Common myeloid progenitor, CD34-positive (primary cell): ENCODE data around the gene MYO18B.

Experiments used
- CTCF ChIA-PET: fragments of 350-600 bp; sonication (Branson Sonifier 250); formaldehyde crosslinking; loops from one replicate; lab custom pipeline; 2021; ENCODE audit warnings: antibody characterized with exemption; lab: Charles Lee
- POLR2A ChIA-PET: fragments of 350-600 bp; sonication (Branson Sonifier 250); formaldehyde crosslinking; loops from one replicate; lab custom pipeline; 2021; ENCODE audit warnings: antibody characterized with exemption; lab: Charles Lee
- DNase-seq, 3 donors: peaks; one replicate each; pipeline versions ENCODE4 v3.0.0 to v3.0.0-alpha.2; 2013
- H3K27ac ChIP-seq, 2 experiments: 1 replicate in 1 of 2; 2 replicates in 1 of 2; pipeline ENCODE4 v1.7.0; 2013; ENCODE audit warnings: inconsistent platforms in 2 of 2, low read length in 2 of 2, mild to moderate bottlenecking in 2 of 2, low read depth in 1 of 2, moderate library complexity in 1 of 2; ENCODE audit not compliant: severe bottlenecking in 2 of 2, insufficient read depth in 1 of 2, poor library complexity in 1 of 2
- H3K27me3 ChIP-seq, 5 experiments: replicated peaks in 2 of 5; 1 replicate in 3 of 5; 2 replicates in 2 of 5; pipeline versions ENCODE4 v1.6.1 to v1.7.0; 2013; ENCODE audit warnings: low read length in 4 of 5, mild to moderate bottlenecking in 2 of 5, moderate library complexity in 2 of 5, inconsistent platforms in 1 of 5; ENCODE audit not compliant: insufficient read depth in 5 of 5, control insufficient read depth in 4 of 5
- H3K36me3 ChIP-seq, 4 experiments: 1 replicate in 2 of 4; 2 replicates in 2 of 4; pipeline versions ENCODE4 v1.6.1 to v1.7.0; 2013; ENCODE audit warnings: low read length in 3 of 4, control low read depth in 1 of 4, mild to moderate bottlenecking in 1 of 4; ENCODE audit not compliant: control insufficient read depth in 4 of 4, insufficient read depth in 4 of 4
- H3K4me1 ChIP-seq, 4 experiments: 1 replicate in 3 of 4; 2 replicates in 1 of 4; pipeline versions ENCODE4 v1.6.1 to v1.7.1; 2013; ENCODE audit warnings: low read length in 3 of 4, mild to moderate bottlenecking in 3 of 4, control low read depth in 1 of 4, inconsistent platforms in 1 of 4, moderate library complexity in 1 of 4; ENCODE audit not compliant: control insufficient read depth in 4 of 4, insufficient read depth in 4 of 4; ENCODE audit errors: control extremely low read depth in 1 of 4
- H3K4me3 ChIP-seq, 7 experiments: 1 replicate in 4 of 7; 2 replicates in 3 of 7; pipeline versions ENCODE4 v1.5.1 to v1.7.0; 2013; ENCODE audit warnings: mild to moderate bottlenecking in 7 of 7, low read length in 6 of 7, moderate library complexity in 6 of 7, inconsistent platforms in 2 of 7, low read depth in 2 of 7, control low read depth in 1 of 7; ENCODE audit not compliant: insufficient read depth in 4 of 7, control insufficient read depth in 1 of 7; ENCODE audit errors: extremely low read depth in 1 of 7
- H3K9me3 ChIP-seq, 5 experiments: 1 replicate in 4 of 5; 2 replicates in 1 of 5; pipeline versions ENCODE4 v1.6.1 to v1.7.1; 2013; ENCODE audit warnings: low read length in 4 of 5, mild to moderate bottlenecking in 2 of 5, inconsistent platforms in 1 of 5, low read depth in 1 of 5, moderate library complexity in 1 of 5; ENCODE audit not compliant: control insufficient read depth in 4 of 5, insufficient read depth in 2 of 5; ENCODE audit errors: control extremely low read depth in 1 of 5
- WGBS: methylation state at CpG from one replicate; pipeline ENCODE4 v1.1.5; 2013; ENCODE audit not compliant: insufficient coverage; 5-methylcytosine and 5-hydroxymethylcytosine counted together

Gene MYO18B

GRCh38 chr22:25762147-25762546, 20.2 kb downstream of the MYO18B start:
- WGBS: 96% methylated on average over 5 of the region's 5 CpGs
- POLR2A ChIA-PET: no interaction called here
- peak; percentile 5 to 27 (median 9) for DNase-seq
- peaks cover 0 to 14% (median 7%) of the 10 kb centered on the region in 5 experiments for H3K9me3 ChIP-seq
- H3K27ac ChIP-seq: no peak overlapping the region
- no peak overlapping the region for H3K4me3 ChIP-seq
- no peaks in the 10 kb centered on the region for H3K27me3 ChIP-seq
- peaks cover 0 to 13% (median 7%) of the 10 kb centered on the region in 4 experiments for H3K4me1 ChIP-seq
- H3K36me3 ChIP-seq: no peaks in the 10 kb centered on the region
- CTCF ChIA-PET: interaction anchor here (1.2 kb wide), 1 partner anchor 11 kb away, joined by 7 read pairs; no protein-coding TSS in a partner anchor

- no peak overlapping the region for H3K4me3 ChIP-seq
- H3K27ac ChIP-seq: no peak overlapping the region
- no peaks in the 10 kb centered on the region for H3K27me3 ChIP-seq
- no peaks in the 10 kb centered on the region for H3K36me3 ChIP-seq
- peaks cover 0 to 16% (median 7%) of the 10 kb centered on the region in 5 experiments for H3K9me3 ChIP-seq
- ChIA-PET CTCF (no interaction called here), POLR2A (no interaction called here)
- WGBS: 88% methylated on average over 6 of the region's 7 CpGs
- no peak for DNase-seq
- H3K4me1 ChIP-seq: peaks cover 0 to 13% (median 7%) of the 10 kb centered on the region in 4 experiments
Observed at GRCh38 chr22:25763239-25763777, 21.3 kb downstream of the MYO18B start.

DNA sequence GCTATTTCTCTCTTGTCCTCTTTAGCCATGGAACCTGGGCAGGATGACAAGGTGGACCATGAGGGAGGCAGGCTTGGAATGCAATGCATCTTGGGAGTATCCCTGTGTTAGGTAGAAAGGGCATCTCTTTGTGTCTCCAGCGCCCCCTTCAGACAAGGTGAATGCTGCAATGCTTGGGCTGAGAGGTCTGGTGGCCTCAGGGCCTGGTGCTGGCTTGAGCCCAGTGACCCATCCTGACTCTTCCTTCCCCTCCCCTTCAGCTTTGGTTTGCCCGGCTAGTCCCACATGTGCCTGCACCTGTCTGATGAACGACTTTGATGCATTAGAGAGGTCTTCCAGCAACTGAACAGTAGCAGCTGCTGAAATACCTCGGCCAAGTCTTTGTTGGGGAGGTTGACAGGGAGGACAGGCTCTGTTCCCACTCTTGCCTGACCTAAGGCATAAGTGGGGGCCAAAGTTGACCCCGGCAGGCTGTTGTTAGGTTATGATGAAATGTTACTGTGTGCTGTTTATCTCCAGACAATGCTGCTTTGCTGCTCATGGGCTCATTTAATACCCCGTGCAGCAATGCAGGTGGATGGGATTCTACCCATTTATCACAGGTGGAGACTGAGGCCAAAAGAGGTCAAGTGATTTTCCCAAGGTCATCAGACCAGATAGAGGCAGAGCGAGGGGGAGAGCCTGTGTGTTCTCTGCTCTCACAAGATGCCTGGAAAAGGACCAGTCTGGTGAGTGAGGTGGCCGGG, 22.5 kb downstream of the MYO18B start:
- ChIA-PET CTCF (no interaction called here), POLR2A (no interaction called here)

DNA sequence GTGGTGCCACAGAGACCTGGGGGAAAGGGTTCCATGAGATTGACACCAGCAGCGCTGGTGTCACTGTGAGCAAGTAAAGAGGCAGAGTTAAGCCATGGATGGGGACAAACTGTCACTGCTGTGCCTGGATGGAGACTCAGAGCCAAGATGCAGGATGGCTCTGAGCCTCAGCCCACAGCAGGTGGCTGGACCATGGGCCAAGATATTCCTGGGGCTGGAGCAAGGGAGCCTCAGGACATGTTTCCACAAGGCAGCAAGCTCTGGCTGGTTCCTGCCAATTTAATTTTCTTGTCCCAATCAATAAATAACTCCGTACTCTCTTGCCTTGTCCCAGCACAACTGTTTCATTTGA, 23.0 kb downstream of the MYO18B start:
- CTCF ChIA-PET: no interaction called here

More for the DNA sequence above, 22.5 kb downstream of the MYO18B start:
- peaks cover 0 to 13% (median 7%) of the 10 kb centered on the region in 4 experiments for H3K4me1 ChIP-seq
- peaks cover 0 to 16% (median 7%) of the 10 kb centered on the region in 5 experiments for H3K9me3 ChIP-seq
- no peaks in the 10 kb centered on the region for H3K27me3 ChIP-seq
- no peaks in the 10 kb centered on the region for H3K36me3 ChIP-seq
- no peak overlapping the region for H3K4me3 ChIP-seq
- DNase-seq: no peak
- H3K27ac ChIP-seq: no peak overlapping the region
- WGBS: 86% methylated on average over 6 of the region's 8 CpGs

GRCh38 chr22:25765801-25766200, 23.8 kb downstream of the MYO18B start:
- 95% methylated on average over 4 of the region's 4 CpGs for WGBS
- POLR2A ChIA-PET: no interaction called here

More for the DNA sequence above, 23.0 kb downstream of the MYO18B start:
- Histone ChIP-seq H3K4me3 (no peak overlapping the region), H3K27me3 (no peaks in the 10 kb centered on the region), H3K27ac (no peak overlapping the region), H3K4me1 (peaks cover 0 to 8% (median 2%) of the 10 kb centered on the region in 4 experiments), H3K9me3 (peaks cover 0 to 16% (median 7%) of the 10 kb centered on the region in 5 experiments), H3K36me3 (no peaks in the 10 kb centered on the region)
- POLR2A ChIA-PET: no interaction called here
- WGBS: 100% methylated on average over 2 of the region's 2 CpGs
- DNase-seq: no peak

GRCh38 chr22:25766418-25766817, 24.4 kb downstream of the MYO18B start:
- Histone ChIP-seq H3K4me3 (no peak overlapping the region), H3K27me3 (no peaks in the 10 kb centered on the region), H3K9me3 (peaks cover 0 to 16% (median 7%) of the 10 kb centered on the region in 5 experiments), H3K27ac (no peak overlapping the region), H3K36me3 (no peaks in the 10 kb centered on the region), H3K4me1 (no peaks in the 10 kb centered on the region)
- 96% methylated on average over 3 of the region's 3 CpGs for WGBS
- CTCF ChIA-PET: no interaction called here
- DNase-seq: no peak
- POLR2A ChIA-PET: no interaction called here

More at GRCh38 chr22:25765801-25766200, 23.8 kb downstream of the MYO18B start:
- Histone ChIP-seq H3K36me3 (no peaks in the 10 kb centered on the region), H3K27me3 (no peaks in the 10 kb centered on the region), H3K4me1 (peaks cover 0 to 1% (median 0%) of the 10 kb centered on the region in 4 experiments), H3K9me3 (peaks cover 0 to 16% (median 7%) of the 10 kb centered on the region in 5 experiments), H3K4me3 (no peak overlapping the region), H3K27ac (no peak overlapping the region)
- no peak for DNase-seq
- CTCF ChIA-PET: no interaction called here

GRCh38 chr22:25770333-25770732, 28.3 kb downstream of the MYO18B start:
- 100% methylated on average over 4 of the region's 4 CpGs for WGBS
- ChIA-PET POLR2A (no interaction called here), CTCF (no interaction called here)
- H3K36me3 ChIP-seq: no peaks in the 10 kb centered on the region
- no peak overlapping the region for H3K4me3 ChIP-seq
- no peaks in the 10 kb centered on the region for H3K4me1 ChIP-seq
- no peaks in the 10 kb centered on the region for H3K27me3 ChIP-seq
- H3K27ac ChIP-seq: no peak overlapping the region
- no peak for DNase-seq
- H3K9me3 ChIP-seq: peaks cover 0 to 16% (median 7%) of the 10 kb centered on the region in 5 experiments
